Uterus (tissue), 4 donors: Measurements from ENCODE around the gene SHC4. TPM values are rescaled to one million over a fixed set of nuclear protein-coding genes. Genes with fewer than 3 reads are reported as not detected.

ENCODE experiments used
- DNase-seq, 2 donors: peaks; one replicate each; pipeline ENCODE4 v3.0.0-alpha.2; 2019 to 2020
- H3K27ac ChIP-seq, 2 donors: fragments of 200-600 bp; sonication (generic); 1 replicate in 1 of 2; 2 replicates in 1 of 2; pipeline ENCODE4 v1.5.1; 2016 to 2018
- H3K27me3 ChIP-seq, 2 donors: fragments of 200-600 bp; sonication (generic); one replicate each; pipeline ENCODE4 v1.5.1; 2018 to 2019; ENCODE audit warnings: control low read depth in 1 of 2
- H3K36me3 ChIP-seq, 2 donors: fragments of 200-600 bp; sonication (generic); one replicate each; pipeline ENCODE4 v1.5.1; 2019; ENCODE audit warnings: control low read depth in 1 of 2
- H3K4me1 ChIP-seq, 2 donors: fragments of 200-600 bp; sonication (generic); one replicate each; pipeline ENCODE4 v1.5.1; 2018 to 2019; ENCODE audit warnings: control low read depth in 1 of 2
- H3K4me3 ChIP-seq, 2 donors: fragments of 200-600 bp; sonication (generic); 1 replicate in 1 of 2; 2 replicates in 1 of 2; pipeline ENCODE4 v1.5.1; 2018 to 2019; ENCODE audit warnings: mild to moderate bottlenecking in 1 of 2
- H3K9me3 ChIP-seq, 2 donors: fragments of 200-600 bp; sonication (generic); one replicate each; pipeline ENCODE4 v1.5.1; 2019; ENCODE audit warnings: control low read depth in 1 of 2
- CTCF ChIP-seq, 4 experiments: fragments of 200-600 bp in 2 of 4; fragments of 450-650 bp in 2 of 4; sonication (generic) in 2 of 4; IDR thresholded peaks; one replicate each; pipeline ENCODE4 v1.5.1; 2016 to 2019; ENCODE audit warnings: antibody characterized with exemption in 4 of 4, mild to moderate bottlenecking in 2 of 4, moderate library complexity in 1 of 4
- POLR2A ChIP-seq, 2 donors: fragments of 450-650 bp; IDR thresholded peaks; one replicate each; pipeline ENCODE4 v1.6.1; 2016; ENCODE audit warnings: antibody characterized with exemption in 2 of 2, mild to moderate bottlenecking in 1 of 2, moderate library complexity in 1 of 2
- intact Hi-C: fragments of 100-400 bp; cut with DNase I; formaldehyde crosslinking; loops from one replicate; pipeline ENCODE4 v1.15.1; 2023; ENCODE audit warnings: low total_unique reads
- total RNA-seq, 4 donors: library from RNA; depleted of rRNA in 3 of 4; stranded (reverse); fragments of >200 nt in 3 of 4; gene quantifications; one replicate each; pipeline versions ENCODE4 v1.1.0 to v1.2.4, GENCODE V29; 2014 to 2023
- donor health status: DM: yes; HTN: yes; CAD: no.

SHC4 gene
- total RNA-seq, 4 donors from 2014 or later = 0.88 to 6.8 (median 5.0) TPM; not detected in 1

GRCh38 chr15:48888191-48888590, 75.5 kb downstream of the SHC4 start:
- intact Hi-C loops = no loop called here
- Histone ChIP-seq H3K36me3 (no peaks in the 10 kb centered on the region), H3K27ac (no peak overlapping the region), H3K4me1 (no peaks in the 10 kb centered on the region), H3K9me3 (no peaks in the 10 kb centered on the region), H3K27me3 (no peaks in the 10 kb centered on the region), H3K4me3 (no peak overlapping the region)
- no peak for TF ChIP-seq CTCF (IDR thresholded peaks at IDR 0.05)
- no peak for TF ChIP-seq POLR2A (IDR thresholded peaks at IDR 0.05)
- DNase-seq = no peak

GRCh38 chr15:48887144-48887543, 76.6 kb downstream of the SHC4 start:
- Histone ChIP-seq H3K9me3 (no peaks in the 10 kb centered on the region), H3K36me3 (no peaks in the 10 kb centered on the region), H3K4me1 (no peaks in the 10 kb centered on the region), H3K27me3 (no peaks in the 10 kb centered on the region), H3K27ac (no peak overlapping the region), H3K4me3 (no peak overlapping the region)
- TF ChIP-seq POLR2A (IDR thresholded peaks at IDR 0.05) (no peak), CTCF (IDR thresholded peaks at IDR 0.05) (no peak)
- DNase-seq = no peak
- intact Hi-C loops = no loop called here

GRCh38 chr15:48883699-48884098, 80.0 kb downstream of the SHC4 start:
- H3K27me3 ChIP-seq = no peaks in the 10 kb centered on the region
- H3K36me3 ChIP-seq = no peaks in the 10 kb centered on the region
- intact Hi-C loops = no loop called here
- no peaks in the 10 kb centered on the region for H3K9me3 ChIP-seq
- no peak for TF ChIP-seq POLR2A (IDR thresholded peaks at IDR 0.05)
- no peak for TF ChIP-seq CTCF (IDR thresholded peaks at IDR 0.05)
- no peak overlapping the region for H3K4me3 ChIP-seq
- H3K4me1 ChIP-seq = peaks cover 0 to 18% of the 10 kb centered on the region in 2 donors
- no peak overlapping the region for H3K27ac ChIP-seq
- DNase-seq = no peak

- H3K36me3 ChIP-seq = no peaks in the 10 kb centered on the region
- TF ChIP-seq POLR2A (IDR thresholded peaks at IDR 0.05) = no peak
- TF ChIP-seq CTCF (IDR thresholded peaks at IDR 0.05) = no peak
- no peak overlapping the region for H3K4me3 ChIP-seq
- DNase-seq = no peak
- H3K9me3 ChIP-seq = no peaks in the 10 kb centered on the region
- no peaks in the 10 kb centered on the region for H3K27me3 ChIP-seq
- peaks cover 0 to 18% of the 10 kb centered on the region in 2 donors for H3K4me1 ChIP-seq
- no peak overlapping the region for H3K27ac ChIP-seq
- intact Hi-C loops = no loop called here
Measured at GRCh38 chr15:48880070-48880634, 83.6 kb downstream of the SHC4 start.

- DNase-seq = peak; percentile 92 to 96
- TF ChIP-seq POLR2A (IDR thresholded peaks at IDR 0.05) (peak; percentile 70 to 85), CTCF (IDR thresholded peaks at IDR 0.05) (peak in 2 of 4 experiments; percentile 12 to 13)
- Histone ChIP-seq H3K4me3 (peak within 1 kb of the TSS; percentile 75 to 87), H3K27me3 (no peaks in the 10 kb centered on the region), H3K27ac (peak within 1 kb of the TSS; percentile 85 to 89), H3K36me3 (no peaks in the 10 kb centered on the region), H3K4me1 (peaks cover 0 to 18% of the 10 kb centered on the region in 2 donors), H3K9me3 (no peaks in the 10 kb centered on the region)
- intact Hi-C loops = no loop called here
Measured at GRCh38 chr15:48877630-48878595, 85.8 kb downstream of the SHC4 start, which contains the start of gene EID1. Gene EID1, plus strand, starts transcription at chr15:48878134. Its CDS starts 43 bp downstream, at chr15:48878177.
